Measurements from ENCODE around the gene UXS1.

Gene UXS1

DNA sequence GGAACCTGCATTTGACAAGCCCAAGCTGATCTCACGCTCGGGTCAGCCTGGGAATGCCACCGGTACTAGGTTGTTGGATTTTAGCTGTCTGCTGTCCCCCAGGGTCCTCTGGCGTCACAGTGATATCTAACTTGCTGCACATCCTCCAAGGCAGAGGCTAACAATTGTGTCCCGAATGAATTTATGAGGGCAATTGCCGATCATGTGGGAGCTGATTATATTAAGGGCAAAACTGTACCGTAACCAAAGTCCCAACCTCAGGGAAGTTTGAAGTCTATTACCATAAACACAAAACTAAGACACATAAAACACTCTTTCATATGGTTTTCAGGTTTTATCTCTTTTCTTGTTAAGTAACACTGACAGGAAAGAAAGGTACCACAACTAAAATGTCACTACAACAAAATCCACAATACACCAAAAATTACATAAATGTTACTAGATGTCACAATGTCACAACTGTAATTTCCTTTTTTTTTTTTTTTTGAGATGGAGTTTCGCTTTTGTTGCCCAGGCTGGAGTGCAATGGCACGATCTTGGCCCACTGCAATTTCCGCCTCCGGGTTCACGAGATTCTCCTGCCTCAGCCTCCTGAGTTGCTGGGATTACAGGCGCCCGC lies 6.7 kb downstream of the UXS1 start:
- DNase-seq: no peak

DNA sequence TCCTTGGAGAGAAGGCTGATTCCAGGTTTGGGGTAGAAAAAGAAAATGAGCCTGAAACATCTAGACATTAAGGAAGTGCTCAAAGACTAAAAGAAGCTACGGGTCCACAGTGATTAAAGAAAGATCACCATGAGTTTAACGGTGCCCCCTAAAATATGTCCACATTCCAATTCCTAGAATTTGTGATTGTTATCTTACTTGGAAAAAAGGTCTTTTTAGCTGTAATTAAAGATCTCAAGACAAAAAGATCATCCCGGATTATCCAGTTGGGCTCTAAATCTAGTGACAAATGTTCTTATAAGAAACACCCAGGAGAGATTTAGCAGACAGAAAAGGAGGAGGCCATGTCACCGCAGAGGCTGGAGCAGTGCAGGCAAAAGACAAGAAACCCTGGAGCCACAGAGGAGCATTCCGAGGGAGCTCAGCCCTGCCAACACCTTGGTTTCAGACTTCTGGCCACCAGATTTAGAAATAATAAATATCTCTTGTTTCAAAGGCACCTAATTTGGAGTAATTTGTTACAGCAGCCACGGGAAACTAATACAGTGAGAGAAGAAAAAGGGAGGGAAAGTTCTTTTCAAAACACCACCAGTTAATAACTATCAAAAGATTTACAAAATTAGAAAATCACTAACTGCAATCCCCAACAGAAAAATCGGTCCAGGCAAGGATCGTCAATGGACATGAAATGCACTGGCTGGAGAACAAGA lies 8.5 kb downstream of the UXS1 start:
- no peak for DNase-seq

DNA sequence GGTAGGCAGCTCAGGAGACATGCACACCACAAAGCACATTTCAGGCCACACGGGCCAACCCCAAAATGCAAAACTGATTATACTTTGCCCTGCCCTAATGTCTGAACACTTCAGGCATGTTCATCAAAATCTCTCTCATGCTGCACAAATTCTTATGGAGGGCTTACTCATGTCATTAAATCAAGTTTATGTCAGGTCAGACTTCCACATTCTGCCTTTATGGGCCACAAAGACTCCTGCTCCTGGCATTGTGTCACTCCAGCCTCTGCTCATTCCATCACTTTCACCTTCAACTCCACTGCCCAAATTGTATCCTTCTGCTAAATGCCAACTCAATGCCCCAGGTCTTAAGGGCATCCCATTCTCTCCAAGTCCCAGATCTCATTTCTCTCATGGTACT lies 9.2 kb downstream of the UXS1 start:
- DNase-seq: no peak

DNA sequence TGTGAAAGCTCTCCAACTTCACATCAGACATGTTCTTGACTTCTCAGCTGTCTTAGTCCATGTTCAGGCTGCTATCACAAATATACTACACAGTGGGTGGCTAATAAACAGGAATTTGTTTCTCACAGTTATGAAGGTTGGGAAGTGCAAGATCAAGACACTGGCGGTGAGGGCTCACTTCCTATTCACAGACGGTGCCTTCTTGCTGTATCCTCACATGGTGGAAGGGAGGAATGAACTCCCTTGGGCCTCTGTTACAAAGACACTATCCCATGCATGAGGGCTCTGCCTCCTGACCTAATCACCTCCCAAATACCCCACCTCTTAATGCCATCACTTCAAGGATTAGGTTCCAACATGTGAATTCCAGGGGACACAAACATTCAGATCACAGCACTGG lies 9.7 kb downstream of the UXS1 start:
- DNase-seq: no peak

DNA sequence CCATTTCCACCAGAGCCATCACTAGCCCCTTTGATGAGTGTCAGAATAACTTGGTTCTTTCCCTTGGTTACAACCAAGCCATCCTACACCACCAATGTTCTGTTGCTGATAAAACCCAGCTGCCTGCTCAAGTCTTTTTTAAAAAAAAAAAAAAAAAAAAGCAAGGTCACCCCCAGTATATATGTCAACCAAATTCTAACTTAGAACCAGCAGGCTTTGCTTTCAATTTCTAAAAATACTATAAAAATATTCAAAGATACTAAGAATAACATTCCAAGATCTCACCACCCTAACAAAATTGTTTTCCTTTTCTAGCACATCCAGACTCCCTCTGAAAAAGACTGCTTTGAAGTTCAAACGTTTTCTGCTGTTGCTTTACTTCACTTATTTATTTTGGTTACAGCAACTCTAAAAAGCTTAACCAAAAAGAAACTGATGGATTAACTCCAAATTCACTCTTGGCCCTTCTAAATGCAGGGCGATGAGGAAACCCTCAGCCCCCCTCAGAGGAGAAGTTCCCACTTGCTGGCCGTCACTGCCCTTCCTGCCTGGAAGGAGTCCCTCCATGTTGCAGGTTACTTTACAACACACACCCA lies 10.9 kb downstream of the UXS1 start:
- no peak for DNase-seq

DNA sequence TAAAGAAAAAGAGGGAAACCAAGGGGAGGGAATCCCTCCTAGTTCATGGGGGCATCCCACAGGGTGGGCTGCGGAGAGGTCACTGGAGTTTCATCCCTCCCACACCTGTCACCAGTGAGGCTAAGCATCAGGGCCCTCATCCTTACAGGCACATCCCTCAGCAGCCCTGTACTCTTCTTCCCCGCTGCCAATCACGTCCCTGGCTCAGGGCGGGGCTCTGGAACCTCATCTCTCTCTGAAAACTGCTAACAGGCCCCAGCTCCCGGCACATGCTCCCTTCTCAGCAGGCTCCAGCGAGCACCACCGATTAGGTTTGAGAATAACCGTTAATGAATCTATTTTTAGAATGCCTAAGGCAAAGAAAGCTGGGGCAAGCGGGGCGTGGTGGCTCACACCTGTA lies 13.0 kb downstream of the UXS1 start:
- no peak for DNase-seq

DNA sequence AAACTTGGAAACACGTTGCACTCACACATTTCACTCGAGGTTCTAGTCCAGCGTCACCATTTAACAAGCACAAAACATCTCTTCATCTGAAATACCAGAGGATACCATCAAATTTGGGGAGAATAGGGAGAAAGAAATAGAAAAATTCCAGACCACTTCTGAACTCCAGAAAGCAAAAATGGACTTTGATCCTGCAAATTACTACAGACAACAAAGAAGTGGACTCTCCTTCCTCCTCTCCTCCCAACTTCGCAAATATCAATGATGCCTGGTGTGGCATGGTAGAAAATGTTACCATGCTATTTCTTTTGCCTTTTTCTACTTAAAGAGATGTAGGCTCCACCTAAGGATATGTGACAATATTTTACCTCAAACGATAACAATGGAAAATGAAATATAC lies 13.5 kb downstream of the UXS1 start:
- no peak for DNase-seq

DNA sequence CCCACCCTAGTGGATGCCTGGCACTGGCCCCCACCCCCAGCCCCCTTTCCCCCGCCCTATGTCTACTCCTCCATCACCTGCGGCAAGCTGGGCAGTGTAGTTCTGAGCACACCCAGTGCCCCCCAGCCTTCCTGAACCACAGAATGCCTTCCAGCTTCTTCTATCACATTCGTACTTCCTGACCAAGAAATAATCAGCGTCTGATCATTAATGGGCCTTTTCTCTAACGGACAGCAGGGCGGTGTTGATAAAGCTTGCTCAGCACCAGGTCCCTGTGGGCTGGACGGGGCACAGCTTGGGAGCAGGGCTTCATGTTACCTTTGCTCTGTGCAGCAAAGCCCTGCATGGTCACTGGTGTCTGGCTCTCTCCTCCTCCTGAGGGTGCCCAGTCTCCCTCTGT lies 15.4 kb downstream of the UXS1 start:
- no peak for DNase-seq

DNA sequence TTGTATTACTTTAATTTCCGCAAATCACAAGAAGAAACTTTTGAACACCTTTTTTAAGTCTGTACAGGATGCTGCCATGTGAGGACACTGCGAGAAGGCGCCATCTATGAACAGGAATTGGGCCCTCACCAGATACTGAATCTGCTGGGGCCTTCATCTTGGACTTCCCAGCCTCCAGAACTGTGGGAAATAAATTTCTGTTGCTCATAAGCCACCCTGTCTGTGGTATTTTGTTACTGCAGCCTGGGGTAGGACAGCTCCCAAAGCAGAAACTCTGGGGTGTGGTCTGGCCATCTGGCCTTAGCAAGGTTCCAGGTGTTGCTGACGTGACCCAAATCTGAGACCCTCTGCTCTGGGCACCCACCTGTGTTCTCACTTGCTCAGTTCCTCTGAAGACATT lies 16.5 kb downstream of the UXS1 start:
- DNase-seq: no peak

DNA sequence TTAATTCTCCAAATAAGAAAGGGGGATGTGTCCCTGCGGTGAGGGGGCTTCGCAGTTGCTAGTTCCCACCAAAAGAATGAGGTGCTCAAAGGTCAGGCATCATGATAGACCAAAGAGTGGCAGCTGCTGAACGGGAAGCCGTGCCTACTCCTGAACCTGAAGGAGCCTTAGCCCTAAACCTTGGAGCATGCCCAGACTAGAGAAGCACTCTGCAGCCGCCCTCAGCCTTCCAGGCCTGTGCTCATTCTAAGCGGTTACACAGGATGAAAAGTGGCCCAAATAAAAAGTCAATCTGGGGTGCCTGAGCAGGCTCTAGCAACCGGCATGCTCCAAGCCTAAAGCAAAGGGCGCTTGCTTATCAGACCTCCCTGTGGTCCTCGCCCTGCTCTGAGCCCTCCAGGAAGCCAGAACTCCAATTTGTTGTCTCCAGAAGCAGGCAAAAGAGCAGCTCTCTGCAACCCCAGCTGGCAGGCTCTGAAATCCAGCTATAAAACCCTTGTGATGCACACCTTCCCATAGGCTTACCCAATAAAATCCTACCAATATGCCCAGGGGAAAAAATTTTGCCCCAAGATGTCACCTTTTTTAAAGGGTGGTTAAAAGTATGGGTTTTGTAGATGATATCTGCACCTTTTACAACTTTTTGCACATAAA lies 17.5 kb downstream of the UXS1 start:
- DNase-seq: no peak

DNA sequence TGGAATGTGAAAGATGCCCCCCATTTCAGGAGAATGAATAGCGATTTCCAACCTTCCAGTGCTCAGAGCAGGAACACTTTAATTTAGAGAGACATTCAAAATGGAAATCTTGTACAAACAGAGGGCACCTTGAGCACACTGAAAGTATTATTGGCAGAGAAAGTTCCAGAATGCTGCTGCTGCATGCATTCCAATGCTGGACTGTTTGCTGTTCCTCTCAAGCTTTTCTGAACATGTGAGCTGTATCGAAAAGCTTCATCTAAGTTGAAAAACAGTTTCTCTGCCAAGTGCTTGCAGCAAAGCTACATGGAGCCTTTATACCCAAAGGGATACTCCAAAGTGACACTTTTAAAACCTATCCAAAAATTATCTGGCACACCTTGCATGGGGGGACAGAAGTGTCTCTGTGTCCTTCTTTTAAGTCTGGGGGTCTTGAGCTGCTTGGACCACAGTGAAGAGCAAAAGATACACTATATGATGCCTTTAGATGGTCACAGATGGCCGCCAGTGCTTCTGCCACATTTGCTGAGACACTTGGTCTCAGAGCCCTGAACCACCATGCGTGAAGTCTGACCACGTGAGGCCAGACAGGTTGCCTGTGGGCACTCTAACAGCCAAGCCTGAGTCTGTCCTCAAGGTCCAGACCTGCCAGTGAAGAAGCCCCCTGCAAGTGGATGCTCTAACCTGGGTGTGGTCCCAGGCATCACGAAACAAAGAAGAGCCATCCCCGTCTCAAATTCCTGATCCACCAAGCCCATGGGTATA lies 18.8 kb downstream of the UXS1 start:
- no peak for DNase-seq

DNA sequence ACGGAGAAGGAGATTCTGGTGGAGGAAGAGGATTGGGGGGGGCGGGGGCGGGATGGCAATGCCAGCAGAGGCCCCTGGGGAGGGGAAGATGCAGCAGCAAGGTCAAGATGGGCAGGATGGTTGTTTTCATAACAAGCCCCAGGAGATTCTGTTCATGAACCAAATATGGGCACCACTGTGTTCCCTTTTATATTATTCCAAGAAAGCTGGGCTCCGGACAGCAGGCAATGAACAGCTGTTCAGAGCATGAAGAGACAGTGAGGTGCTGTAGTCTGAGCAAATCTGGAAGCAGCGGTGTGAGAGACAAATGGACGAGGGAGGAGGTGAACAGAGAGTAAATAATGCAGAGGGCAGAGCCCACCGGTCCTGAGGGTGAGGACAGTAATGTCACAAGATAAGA lies 20.0 kb downstream of the UXS1 start:
- no peak for DNase-seq

DNA sequence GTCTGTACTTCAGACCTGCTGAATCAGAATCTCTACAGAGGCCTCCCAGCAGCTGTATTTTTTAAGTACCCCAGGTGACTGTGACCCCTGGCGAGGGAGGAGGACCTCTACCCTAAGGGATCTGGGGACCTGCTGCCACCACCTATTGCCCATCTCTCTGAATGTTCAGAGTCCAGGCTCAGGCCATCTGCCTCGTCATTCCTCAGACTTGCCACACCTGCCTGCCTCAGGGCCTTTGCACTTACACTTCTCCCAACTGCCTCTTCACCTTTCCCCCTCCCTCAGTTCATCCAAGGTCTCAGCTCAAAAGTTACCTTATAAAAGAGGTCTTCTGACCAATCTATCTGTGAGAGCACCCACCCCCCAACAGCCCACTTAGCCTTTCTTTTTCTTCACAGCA lies 21.5 kb downstream of the UXS1 start:
- no peak for DNase-seq

DNA sequence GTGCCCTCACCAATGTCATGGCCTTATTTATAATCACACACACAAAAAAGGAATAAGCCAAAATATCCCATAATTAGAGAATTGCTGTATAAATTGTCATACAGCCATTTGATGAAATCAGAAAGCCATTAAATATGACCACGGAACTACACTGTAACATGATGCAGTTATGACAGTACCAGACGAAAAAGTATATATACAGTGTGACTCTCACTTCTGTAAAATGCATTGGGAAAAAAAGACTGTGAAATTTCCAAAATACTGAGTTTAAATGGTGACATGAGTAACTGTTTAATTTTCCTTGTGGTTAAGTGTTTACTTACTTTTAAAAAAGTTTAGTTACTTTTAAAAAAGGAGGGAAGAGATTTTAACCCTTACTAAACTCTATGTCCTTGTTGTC lies 25.4 kb downstream of the UXS1 start:
- DNase-seq: no peak

DNA sequence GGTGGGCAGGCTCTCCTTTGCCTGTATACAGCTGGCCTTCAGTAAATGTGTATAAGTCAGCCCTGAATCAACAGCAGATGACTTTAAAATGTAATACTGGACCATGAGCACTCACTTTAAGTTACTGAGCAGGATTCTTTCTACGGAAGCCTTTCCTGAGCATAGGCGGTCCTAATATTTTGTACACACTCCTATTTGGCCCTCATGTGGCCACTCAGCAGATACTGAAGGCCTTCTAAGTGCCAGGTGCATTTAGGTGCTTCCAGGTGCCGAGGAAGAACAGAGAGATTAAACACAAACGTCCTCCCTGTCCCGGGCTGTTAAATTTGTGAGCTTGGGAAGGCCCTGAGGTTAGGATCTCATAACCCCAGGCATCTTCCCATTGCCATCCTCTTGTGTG lies 27.0 kb downstream of the UXS1 start:
- DNase-seq: no peak

DNA sequence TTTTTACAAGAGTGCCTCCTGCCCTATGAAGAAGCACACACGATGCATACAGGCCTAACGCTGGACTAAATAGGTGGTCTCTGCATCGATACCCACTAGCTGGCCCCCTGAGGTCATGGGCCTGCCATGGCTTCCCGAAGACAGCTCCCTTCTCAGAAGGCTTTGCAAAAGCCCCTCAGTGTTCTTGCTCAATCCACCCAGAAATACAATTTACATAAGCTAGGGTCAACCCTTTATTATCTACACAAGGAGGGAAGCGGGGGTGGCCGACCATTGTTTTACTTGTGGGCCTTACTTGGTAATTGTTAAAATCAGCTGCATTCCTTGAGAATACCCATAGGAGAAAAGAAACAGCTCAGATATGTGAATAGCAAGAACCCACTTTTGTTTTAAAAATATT lies 28.5 kb downstream of the UXS1 start:
- no peak for DNase-seq

DNA sequence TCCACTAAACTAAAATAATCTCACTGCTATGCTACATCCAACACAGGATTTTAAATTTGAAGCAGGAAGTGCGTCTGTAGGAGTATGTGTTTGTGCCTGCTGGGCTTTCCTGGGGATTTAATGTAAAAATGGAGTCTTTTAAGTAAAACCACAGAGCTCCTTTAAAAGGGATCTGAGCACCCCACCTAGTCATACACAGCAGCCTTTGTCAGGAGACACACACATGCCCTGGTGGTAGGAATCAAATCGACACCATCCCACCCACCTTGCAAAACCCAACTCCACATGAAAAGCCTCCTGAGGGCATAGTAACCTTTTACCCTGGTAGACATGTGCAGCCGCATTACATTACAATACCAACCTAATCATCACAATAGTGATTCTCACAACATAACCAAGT lies 29.1 kb downstream of the UXS1 start:
- no peak for DNase-seq

DNA sequence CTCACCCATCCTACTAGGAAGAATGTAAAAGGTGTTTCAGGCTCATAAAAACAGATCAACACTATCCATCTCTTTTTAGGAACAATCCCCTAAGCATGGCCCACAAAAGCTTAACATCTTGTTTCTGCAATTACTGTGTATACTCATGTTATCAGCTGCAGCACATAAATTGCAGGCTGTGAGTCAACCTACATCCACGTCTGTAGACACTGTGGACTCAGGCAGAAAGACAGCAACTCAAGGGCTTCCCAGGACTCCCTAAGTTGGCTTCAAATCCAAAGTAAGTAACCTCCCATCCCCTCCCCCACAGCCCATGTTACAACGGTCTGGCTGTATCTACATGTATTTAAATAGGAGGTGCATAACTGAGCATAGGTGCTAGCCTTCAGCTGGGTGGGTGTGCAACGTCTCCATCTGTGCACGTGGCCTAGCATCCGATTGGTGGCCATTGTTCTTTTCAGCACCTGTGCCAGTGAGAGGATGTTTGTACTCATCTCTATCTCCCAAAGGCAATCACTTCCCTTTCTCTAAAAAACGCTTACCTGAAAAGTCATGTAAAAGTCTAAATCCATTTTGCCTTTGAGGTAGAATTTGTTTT lies 30.1 kb downstream of the UXS1 start:
- no peak for DNase-seq

DNA sequence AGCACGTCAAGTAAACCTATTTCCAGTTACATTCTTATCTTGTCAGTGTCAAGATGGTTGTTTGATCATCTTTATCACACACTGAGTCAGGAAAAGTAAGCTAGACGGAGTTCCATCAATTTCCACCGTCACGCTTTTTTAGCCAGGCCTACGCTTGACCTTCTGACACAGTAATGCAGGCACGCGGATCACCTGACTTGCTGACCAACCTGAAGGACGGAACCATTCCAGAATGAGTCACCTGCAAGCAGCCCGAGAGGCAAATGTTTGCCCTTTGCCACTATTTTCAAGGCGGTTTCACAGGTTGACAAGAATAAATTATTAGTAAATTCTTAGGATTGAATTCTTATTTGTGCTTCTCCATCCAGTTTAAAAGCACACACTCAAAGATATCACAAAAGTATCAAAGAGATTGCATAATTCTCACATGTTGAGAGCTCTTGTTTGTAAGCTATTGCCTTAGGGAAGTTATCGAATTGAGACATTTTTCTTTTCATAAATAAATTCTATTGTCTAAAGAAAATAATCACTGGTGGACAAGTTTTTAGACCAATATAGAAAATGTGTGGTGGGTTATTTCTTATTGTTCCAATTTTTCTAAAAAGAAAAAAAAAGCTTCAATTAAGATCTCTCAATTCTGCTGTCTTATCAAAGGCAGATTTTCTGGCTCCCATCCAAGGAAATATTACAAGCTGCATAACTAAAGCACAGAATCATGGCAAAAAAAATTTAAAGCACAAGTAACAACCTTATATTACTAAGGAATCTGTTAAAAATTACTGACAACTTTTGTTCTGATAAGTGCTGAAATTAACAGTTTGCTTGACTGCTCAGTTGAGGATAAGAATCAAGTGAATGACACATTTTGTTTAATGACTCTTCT lies 31.9 kb downstream of the UXS1 start:
- no peak for DNase-seq

DNA sequence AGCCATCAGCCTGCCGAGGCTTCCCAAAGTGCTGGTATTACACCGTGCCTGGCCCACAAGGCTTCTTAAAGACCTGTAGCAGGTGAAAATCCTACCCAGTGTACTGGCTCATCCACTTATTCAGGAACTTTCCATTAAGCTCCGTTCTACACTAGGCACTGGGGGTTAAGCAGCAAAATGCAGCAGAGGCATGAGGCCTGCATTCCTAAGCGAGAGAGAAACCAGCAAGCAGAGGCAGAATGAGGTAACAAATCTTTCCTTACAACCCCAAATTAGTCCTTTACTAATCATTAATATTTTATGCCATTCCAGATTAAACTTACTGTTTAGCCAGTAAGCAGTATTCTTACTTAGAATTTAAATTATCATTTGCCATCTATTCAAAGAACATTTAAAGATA lies 32.8 kb downstream of the UXS1 start:
- no peak for DNase-seq

DNA sequence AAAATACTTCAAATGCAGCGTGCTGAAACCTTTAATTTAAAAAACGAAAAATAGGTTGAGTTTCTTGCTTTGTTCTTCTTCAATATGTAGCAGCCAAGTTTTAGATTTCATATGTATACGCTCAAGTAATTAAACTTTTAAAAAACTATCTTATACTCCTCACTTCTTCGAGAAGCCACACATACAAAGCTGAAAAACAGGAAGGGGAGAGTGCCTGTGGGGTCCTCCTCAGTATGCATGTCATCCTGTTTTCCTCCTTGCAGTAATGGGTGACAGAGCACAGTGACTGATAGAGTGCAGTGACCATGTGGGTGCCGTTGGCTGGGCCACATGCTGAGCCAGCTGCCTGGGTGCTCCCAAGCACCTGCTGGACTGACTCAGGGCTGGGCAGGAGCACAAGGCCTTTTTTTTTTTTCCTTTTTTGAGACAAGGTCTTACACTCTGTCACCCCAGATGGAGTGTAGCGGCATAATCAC lies 33.3 kb downstream of the UXS1 start:
- DNase-seq: no peak
